ENCODE measurements around the gene IFT122.

Gene IFT122

DNA sequence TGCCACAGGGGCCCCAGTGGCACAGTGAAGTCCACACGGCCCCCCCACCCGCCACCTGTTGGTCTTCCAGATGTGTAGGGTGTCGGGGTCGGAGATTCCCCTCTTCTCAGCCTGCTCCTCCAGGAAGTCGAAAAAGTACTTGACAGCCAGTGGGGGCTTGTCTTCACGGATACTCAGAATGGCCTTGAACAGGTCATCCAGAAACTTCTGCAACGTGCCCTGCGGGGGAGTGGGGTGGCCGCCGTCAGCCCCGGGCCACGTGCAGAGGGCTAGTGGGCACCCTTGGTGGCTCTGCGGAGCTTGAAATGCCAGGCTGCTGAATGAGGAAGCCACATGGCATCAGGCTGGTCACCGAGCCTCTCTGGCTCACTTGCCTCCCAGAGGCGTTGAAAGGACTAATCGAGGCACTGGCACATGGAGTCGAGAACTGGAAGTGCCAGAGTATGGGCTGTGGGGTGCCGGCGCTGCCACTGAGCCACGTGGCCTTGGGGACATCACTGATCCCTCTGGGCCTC is 119.6 kb downstream of the IFT122 start:
- no peak for DNase-seq

DNA sequence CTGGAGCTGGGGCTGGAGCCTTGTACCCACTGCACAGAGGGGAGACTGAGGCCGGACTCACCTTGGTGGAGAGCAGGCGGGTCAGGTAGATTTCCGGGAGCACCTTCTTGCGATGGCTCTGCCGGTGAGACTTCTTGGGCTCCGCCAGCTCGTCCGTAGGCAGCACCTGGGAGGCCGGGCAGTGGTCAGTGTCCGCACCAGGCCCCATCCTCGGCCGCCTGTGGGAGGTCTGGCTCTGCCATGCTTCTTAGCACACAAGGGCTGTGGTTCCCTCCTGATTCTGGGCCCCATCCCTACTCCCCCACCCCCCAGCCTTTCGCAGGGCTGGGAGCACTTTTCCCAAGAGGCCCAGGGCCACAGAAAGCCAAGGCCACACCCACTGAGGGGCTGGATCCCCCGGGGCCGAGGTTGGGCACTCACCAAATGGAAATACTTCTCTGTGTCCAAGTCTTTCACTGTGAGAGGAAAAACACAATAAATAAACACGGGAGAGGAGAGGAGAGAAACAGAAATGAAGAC is 120.3 kb downstream of the IFT122 start:
- no peak for DNase-seq

DNA sequence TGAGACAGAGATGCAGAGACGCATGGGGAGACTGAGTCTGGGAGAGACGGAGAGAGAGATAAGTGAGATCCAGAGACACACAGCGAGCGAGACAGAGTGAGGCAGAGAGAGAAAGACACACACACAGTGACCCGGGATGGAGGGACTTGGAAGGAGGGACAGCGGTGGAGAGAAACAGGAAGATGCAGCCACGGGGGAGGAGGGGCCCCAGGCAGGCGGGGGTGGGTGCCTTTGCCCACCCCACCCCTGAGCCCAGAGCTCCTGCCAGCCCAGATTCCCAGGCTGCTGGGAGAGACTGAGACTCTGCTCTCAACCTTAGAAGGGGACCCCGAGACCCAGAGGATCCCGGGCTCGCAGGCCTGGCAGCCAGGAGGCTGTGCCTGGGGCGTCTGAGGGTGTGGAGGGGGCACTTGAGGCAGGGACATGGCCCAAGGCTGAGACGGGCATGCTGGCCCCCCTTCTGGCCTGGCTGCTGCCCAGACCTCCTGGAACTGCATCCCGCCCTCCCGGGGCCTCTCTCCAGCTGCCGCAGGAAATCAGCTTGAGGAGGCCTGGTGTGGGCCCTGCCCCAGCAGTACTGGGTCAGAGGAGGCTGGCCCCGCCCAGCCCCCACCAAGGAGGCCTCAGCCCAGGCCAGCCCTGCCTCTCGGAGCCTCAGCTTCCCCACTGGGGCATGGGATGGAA is 121.0 kb downstream of the IFT122 start:
- no peak for DNase-seq

DNA sequence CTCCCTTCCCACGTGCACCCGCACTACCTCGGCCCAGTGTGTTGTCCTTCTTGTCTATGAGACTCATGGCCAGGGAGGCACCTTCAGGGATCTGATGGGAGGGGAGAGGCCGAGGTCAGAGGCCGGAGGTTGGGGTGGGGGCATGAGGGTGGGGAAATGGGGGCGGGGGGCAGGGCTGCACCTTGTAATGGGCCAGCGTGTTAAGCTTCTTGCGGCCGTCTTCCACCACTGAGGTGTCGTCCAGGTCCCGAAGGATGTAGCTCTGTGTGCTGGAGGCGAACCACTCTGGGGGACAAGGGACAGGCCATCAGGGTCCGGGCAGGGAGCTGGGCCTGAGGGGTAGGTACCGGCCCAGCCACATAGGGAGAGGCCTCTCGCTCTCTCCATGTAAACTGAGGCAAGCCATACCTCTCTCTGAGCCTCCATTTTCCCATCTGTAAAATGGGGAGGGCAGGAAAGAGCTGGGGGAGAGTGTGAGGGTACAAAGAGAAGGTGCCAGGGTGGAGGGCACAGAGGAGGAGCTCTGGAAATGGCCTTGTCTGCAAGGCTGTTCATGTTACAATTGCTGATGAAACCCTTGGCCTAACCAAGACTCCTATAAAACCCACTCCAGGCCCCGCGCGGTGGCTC is 121.7 kb downstream of the IFT122 start:
- no peak for DNase-seq

DNA sequence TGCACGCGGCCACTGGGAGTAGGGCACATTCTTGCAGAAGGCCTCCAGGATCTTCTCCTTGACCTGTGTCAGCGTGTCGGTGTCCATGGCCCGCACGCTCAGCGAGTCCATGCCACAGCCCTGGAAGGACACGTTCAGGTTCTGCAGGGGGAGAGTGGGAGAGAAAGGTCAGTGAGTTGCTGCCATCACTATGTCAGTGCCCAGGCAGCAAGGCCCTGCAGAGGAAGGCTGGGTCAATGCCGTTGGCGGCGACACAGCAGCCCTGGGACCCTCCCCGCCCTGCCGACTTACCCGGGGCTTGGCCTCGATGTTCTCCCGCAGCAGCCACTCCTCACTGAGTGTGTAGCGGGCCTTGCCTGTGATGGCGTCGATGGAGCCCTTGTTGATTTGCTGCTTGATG is 122.8 kb downstream of the IFT122 start:
- no peak for DNase-seq

DNA sequence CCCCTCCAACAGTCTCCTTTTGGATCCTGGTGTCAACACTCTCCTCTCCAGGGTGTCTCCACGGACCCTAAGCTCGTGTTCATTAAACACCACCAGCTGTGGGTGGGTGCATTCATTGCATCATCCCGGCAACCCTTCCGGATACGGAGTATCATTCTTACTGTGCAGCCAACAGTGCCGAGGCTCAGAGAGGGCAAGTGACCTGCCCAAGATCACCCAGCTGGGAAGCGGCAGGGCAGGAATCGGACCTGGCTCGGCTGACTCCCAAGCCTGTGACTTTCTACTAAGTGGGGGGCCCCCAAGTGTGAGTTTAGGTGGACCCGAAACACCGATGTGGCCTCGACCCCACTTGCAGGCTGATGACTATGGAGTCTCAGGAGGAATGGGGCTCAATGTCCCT is 123.3 kb downstream of the IFT122 start:
- DNase-seq: no peak

DNA sequence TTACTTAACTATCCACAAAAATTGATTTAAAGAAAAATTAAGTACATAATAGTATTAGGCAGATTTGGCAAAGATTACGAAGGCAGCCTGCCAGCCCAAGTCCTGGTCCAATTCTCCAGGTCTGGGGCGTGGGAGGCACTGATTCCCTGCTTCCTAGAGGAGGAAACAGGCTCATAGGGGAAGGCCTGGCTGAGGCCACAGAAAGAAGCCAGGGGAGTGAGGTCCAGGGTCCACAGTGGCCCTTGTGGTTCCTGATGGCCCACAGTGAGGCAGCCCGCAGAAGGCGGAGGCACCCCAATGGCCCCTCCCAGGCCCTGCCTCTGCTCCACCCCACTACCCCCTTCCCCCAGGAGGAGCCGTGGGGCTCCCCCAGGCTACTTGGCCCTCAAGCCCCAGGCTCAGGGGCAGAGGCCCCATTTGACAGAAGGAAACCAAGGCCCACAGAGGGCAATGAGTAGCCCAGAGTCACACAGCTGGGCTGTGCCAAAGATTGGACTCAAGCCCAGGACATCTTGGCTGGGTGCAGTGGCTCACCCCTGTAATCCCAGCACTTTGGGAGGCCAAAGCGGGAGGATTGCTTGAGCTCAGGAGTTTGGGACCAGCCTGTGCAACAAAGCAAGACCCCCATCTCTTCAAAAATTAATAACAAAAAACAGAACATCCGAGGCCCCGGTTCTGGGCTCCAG is 124.0 kb downstream of the IFT122 start:
- DNase-seq: no peak

DNA sequence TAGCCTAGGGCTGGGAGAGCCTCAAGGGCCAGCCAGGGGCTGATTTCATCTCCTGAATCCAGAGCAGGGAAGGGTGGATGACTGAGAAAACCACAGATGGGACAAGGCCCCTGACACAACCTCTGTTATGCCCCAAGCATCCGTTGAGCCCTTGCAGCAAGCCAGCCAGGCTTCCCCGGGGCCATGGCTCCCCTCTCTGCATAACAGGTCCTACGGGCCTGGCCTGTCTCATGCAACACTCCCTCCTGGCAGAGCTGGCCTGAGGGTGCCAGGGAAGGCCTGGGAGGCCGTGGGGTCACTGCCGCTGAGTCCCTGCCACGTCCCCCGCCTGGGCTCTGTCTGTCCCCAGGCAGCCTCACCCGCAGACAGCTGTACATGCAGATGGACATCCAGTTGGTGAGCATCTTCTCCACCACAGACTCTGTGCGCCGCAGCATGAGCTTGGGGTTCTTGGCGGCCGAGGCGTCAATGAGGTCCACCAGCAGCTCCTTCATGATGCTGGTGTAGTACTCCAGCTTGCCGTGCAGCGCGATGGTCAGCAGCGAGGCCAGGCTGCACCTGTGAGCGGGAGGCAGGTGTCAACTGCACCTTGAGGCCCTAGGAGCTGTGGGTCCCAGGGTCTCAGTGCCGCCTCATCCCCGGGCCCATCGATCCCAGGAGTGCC is 125.1 kb downstream of the IFT122 start:
- no peak for DNase-seq

DNA sequence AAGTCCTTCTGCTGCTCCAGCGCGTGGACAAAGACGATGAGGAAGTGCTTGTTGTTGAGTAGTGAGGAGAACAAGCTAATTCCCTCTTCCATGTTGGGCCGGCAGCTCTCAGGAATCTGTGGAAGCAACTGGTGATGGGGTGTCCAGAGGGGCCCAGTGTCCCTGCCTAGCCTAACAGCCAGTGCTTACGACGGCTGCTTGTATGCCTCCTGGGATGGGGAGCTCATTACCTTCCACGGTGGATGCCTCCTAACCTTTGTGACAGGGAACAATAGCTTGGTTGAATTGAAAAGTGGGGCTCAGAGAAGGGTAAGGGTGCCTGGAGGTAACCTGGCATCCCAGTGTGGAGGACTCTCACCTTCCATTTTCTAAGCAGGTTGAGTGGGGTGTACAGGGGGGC is 125.9 kb downstream of the IFT122 start:
- no peak for DNase-seq

DNA sequence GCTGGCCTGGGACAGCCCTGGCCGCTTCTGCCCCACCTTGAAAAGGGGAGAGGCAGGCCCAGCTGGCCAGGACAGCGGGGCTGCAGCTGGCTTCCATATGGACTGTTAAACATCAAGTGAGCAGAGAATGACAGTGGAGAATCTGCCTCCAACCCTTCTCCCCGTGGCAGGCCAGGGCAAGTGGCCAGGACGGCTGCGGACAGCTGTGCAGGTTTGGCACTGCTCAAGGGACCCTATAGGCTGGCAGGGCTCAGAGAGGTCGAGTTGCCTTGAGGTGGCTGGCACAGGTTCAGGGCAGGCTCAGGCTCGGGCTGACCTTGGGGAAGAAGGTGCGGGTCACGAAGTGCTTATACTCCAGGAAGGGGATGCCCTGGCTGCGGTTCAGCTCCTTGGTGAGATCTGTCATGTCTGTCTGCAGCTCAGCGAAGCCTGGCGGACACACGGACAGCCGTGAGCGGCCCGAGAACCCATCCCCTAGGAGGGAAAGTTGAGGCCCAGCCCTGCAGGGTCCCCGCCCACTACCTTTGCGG is 127.2 kb downstream of the IFT122 start:
- DNase-seq: no peak

DNA sequence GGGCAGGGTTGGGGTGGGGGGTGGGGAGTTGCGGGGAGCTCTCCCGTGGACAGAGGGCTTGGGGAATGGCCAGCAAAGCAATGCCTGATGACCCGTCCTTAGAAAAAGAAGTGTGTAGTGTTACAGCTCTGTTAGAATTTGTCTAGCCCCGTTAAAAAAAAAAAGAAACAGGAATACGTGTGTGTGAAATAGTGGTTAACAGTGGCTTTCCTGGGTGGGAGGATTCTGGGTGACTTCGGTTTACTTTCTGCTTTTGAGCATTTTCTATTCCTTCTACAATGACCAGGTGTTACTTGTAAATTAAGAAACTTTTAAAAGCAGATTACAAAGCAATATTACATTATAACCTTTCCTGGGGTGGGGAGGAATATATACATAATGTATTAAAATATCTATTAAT is 127.9 kb downstream of the IFT122 start:
- DNase-seq: no peak

DNA sequence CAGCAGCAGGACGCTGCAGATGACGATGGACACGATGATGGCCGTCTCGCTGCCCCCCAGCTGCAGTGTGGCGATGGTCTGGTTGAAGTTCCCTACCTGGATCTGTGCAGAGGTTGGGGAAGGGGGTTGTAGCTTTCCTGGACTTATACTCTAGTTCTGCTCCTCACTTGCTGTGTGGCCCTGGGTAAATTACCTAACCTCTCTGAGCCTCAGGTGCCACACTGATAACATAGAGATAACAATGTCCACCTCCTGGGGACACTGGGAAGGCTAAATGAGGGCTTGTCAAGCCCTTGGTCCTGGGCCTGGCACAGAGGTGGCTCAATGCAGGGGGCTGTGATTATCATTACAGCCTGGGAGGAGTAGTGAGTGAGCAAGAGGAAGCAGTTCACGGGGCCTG is 129.8 kb downstream of the IFT122 start:
- DNase-seq: no peak
